K562 (cell line): ENCODE results near the gene NAP1L4. TPM values are rescaled to one million over a fixed set of nuclear protein-coding genes. Genes with fewer than 3 reads are reported as not detected.

Source experiments
- BCL6 ChIP-seq: fragments of 250-450 bp; sonication (Bioruptor Pico); IDR thresholded peaks from 2 replicates; pipeline ENCODE4 v1.4.0; 2020
- CCNT2 ChIP-seq: IDR thresholded peaks from 2 replicates; pipeline ENCODE4 v1.6.1; 2011; ENCODE audit warnings: borderline replicate concordance, low read depth, mild to moderate bottlenecking, moderate library complexity, mixed read lengths, low read length; ENCODE audit not compliant: insufficient read length; ENCODE audit errors: extremely low read depth
- CTCFL ChIP-seq: IDR thresholded peaks from 2 replicates; pipeline ENCODE4 v1.6.1; 2011; ENCODE audit warnings: borderline replicate concordance, low read depth, mild to moderate bottlenecking, moderate library complexity, low read length; ENCODE audit not compliant: insufficient read depth, poor library complexity, severe bottlenecking
- FOXM1 ChIP-seq, 2 experiments: fragments of 450-650 bp in 1 of 2; sonication (generic) in 1 of 2; formaldehyde crosslinking in 1 of 2; IDR thresholded peaks; 2 replicates each; pipeline versions ENCODE4 v1.6.1 to v1.9.0; 2017 to 2022; ENCODE audit warnings: low read depth in 2 of 2, mild to moderate bottlenecking in 2 of 2, missing genetic modification reagents in 1 of 2, moderate library complexity in 1 of 2
- GABPA ChIP-seq: fragments of 200-800 bp; sonication (Bioruptor generic); conservative IDR thresholded peaks from 2 replicates; pipeline ENCODE4 v1.6.1; 2016; ENCODE audit warnings: low read depth, missing genetic modification characterization, missing compliant biosample characterization
- GTF2A2 ChIP-seq: IDR thresholded peaks from 2 replicates; pipeline ENCODE4 v1.6.1; 2016; ENCODE audit warnings: mild to moderate bottlenecking, missing genetic modification characterization, missing compliant biosample characterization
- HBP1 ChIP-seq: fragments of 450-650 bp; formaldehyde crosslinking; IDR thresholded peaks from 2 replicates; pipeline ENCODE4 v1.4.0; 2022; ENCODE audit warnings: missing genetic modification characterization
- HMG20A ChIP-seq: fragments of 450-650 bp; formaldehyde crosslinking; conservative IDR thresholded peaks from 2 replicates; pipeline ENCODE4 v1.4.0; 2020; ENCODE audit warnings: mild to moderate bottlenecking, mixed read lengths
- KLF10 ChIP-seq: fragments of 250-450 bp; sonication (Bioruptor Pico); IDR thresholded peaks from 2 replicates; pipeline ENCODE4 v1.6.1; 2021; ENCODE audit warnings: matching md5 sums
- OTX1 ChIP-seq: fragments of 450-650 bp; formaldehyde crosslinking; IDR thresholded peaks from 2 replicates; pipeline ENCODE4 v1.4.0; 2022; ENCODE audit warnings: mild to moderate bottlenecking
- RBFOX2 ChIP-seq: fragments of 200-400 bp; formaldehyde crosslinking; IDR thresholded peaks from 2 replicates; pipeline ENCODE4 v1.6.1; 2017; ENCODE audit warnings: low read depth, mild to moderate bottlenecking, low read length, moderate library complexity
- SFPQ ChIP-seq: fragments of 200-400 bp; formaldehyde crosslinking; IDR thresholded peaks from 2 replicates; pipeline ENCODE4 v1.6.1; 2017; ENCODE audit warnings: mild to moderate bottlenecking, low read depth, low read length, moderate library complexity
- TAL1 ChIP-seq: fragments of 450-650 bp; IDR thresholded peaks from 2 replicates; pipeline ENCODE4 v1.6.1; 2016; ENCODE audit warnings: mild to moderate bottlenecking
- ZNF23 ChIP-seq: fragments of 250-450 bp; sonication (Bioruptor Pico); IDR thresholded peaks from 2 replicates; pipeline ENCODE4 v1.4.0; 2020; ENCODE audit warnings: mild to moderate bottlenecking
- polyA plus RNA-seq, 8 experiments: library from polyadenylated mRNA; depleted of rRNA in 4 of 8; stranded (reverse) in 5 of 8; unstranded in 3 of 8; fragments of >200 nt; fragmentation: Nextera tagmentation in 2 of 8; fragmentation: Illumina TruSeq in 1 of 8; extraction: Ambion mirVana in 2 of 8; extraction: Trizol in 1 of 8; gene quantifications; 2 replicates each; pipeline versions ENCODE4 v1.2.1 to v1.2.3, GENCODE V29; 2011 to 2014; ENCODE audit warnings: inconsistent platforms in 1 of 8, missing spikeins in 1 of 8
- total RNA-seq, 7 experiments: library from RNA; depleted of rRNA in 6 of 7; stranded (reverse); fragments of >200 nt in 6 of 7; fragmentation: Illumina TruSeq in 2 of 7; extraction: Trizol in 2 of 7; gene quantifications; 2 replicates each; pipeline versions ENCODE4 v1.2.1 to v1.2.3, GENCODE V29; 2011 to 2021; ENCODE audit warnings: low replicate concordance in 1 of 7
- TF ChIP-seq, protein P1 (sequence below), 2 experiments: IDR thresholded peaks; 2 replicates each; pipeline ENCODE4 v1.6.1; 2012; ENCODE audit warnings: improper control_type of control experiment in 2 of 2, low read depth in 2 of 2, low read length in 2 of 2, borderline replicate concordance in 1 of 2
- TF ChIP-seq, protein P2 (sequence below), 2 experiments: fragments of 200-800 bp in 1 of 2; sonication (Bioruptor generic) in 1 of 2; sonication (generic) in 1 of 2; formaldehyde crosslinking in 1 of 2; IDR thresholded peaks in 1 of 2; conservative IDR thresholded peaks in 1 of 2; 2 replicates each; pipeline versions ENCODE4 v1.5.0 to v1.6.1; 2016 to 2020; ENCODE audit warnings: missing compliant biosample characterization in 1 of 2, missing genetic modification characterization in 1 of 2, missing genetic modification reagents in 1 of 2

NAP1L4 gene
- total and polyA plus RNA-seq, 9 of the 15 experiments (the other 6 are each of a cell fraction or from before 2014, with no cell fraction given): 34.1 to 237 (median 179) TPM

DNA sequence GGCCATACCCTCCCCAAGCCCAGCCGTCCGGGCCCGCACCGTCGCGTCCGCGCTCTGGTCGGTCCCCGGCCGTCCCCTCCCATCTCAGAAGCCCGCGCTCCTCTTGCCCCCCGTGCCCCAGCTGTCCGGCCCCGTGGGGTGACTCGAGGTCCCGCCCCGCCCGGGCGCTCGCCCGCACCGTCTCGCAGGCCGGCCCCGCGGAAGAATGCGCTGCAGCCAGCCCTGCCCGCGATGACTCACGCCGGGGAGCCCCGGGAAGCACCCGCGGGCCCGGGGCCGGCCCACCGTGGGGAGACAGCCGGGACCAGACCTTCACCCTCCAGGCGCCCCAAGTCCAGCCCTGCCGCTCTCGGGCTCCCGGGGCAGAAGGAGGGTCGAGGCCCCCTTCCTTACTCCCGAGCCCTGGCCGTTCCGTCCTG lies 62.6 kb downstream of the NAP1L4 start (continued):
- TF ChIP-seq SFPQ (no peak), GTF2A2 (tag) (no peak), TAL1 (no peak), CCNT2 (peak; percentile 64), BCL6 (no peak), FOXM1 (IDR thresholded peaks at IDR 0.05; ENCODE audit: low read depth) (no peak), FOXM1 (CRISPR knock-in tag; IDR thresholded peaks at IDR 0.05; ENCODE audit: low read depth) (0 out of 2 replicates have a peak, but pooled peaks have one; percentile 9), GABPA (tag) (no peak), KLF10 (CRISPR knock-in tag) (no peak), ZNF23 (CRISPR knock-in tag) (no peak), RBFOX2 (peak; percentile 68), HBP1 (CRISPR knock-in tag) (no peak), HMG20A (CRISPR knock-in tag) (no peak), CTCFL (no peak), OTX1 (CRISPR knock-in tag) (no peak)
- TF ChIP-seq, protein P1, sequence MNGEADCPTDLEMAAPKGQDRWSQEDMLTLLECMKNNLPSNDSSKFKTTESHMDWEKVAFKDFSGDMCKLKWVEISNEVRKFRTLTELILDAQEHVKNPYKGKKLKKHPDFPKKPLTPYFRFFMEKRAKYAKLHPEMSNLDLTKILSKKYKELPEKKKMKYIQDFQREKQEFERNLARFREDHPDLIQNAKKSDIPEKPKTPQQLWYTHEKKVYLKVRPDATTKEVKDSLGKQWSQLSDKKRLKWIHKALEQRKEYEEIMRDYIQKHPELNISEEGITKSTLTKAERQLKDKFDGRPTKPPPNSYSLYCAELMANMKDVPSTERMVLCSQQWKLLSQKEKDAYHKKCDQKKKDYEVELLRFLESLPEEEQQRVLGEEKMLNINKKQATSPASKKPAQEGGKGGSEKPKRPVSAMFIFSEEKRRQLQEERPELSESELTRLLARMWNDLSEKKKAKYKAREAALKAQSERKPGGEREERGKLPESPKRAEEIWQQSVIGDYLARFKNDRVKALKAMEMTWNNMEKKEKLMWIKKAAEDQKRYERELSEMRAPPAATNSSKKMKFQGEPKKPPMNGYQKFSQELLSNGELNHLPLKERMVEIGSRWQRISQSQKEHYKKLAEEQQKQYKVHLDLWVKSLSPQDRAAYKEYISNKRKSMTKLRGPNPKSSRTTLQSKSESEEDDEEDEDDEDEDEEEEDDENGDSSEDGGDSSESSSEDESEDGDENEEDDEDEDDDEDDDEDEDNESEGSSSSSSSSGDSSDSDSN (IDR thresholded peaks at IDR 0.05; ENCODE audit: borderline replicate concordance in 1 of 2, low read depth in 2 of 2, low read length in 2 of 2): peak in 1 of 2 experiments; percentile 69; a peak in 1 of 4 replicates
- TF ChIP-seq, protein P2, sequence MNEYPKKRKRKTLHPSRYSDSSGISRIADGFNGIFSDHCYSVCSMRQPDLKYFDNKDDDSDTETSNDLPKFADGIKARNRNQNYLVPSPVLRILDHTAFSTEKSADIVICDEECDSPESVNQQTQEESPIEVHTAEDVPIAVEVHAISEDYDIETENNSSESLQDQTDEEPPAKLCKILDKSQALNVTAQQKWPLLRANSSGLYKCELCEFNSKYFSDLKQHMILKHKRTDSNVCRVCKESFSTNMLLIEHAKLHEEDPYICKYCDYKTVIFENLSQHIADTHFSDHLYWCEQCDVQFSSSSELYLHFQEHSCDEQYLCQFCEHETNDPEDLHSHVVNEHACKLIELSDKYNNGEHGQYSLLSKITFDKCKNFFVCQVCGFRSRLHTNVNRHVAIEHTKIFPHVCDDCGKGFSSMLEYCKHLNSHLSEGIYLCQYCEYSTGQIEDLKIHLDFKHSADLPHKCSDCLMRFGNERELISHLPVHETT (CRISPR knock-in tag; conservative IDR thresholded peaks at IDR 0.05 in 1 of 2, IDR thresholded peaks at IDR 0.05 in 1 of 2): peak in 1 of 2 experiments; percentile 58; a peak in 1 of 4 replicates
